HepG2 (cell line): ENCODE data around the gene HDAC10. TPM values are rescaled to one million over a fixed set of nuclear protein-coding genes. Genes with fewer than 3 reads are reported as not detected.

Experiments used
- ATF1 ChIP-seq: IDR thresholded peaks from 2 replicates; pipeline ENCODE4 v1.6.1; 2016; ENCODE audit warnings: mild to moderate bottlenecking, control low read depth
- CREM ChIP-seq, 2 experiments: sonication (generic) in 1 of 2; formaldehyde crosslinking in 1 of 2; IDR thresholded peaks; 2 replicates each; pipeline versions ENCODE4 v1.4.0 to v1.6.1; 2016 to 2020; ENCODE audit warnings: antibody characterized with exemption in 1 of 2, mild to moderate bottlenecking in 1 of 2, missing genetic modification reagents in 1 of 2
- DMAP1 ChIP-seq: IDR thresholded peaks from 2 replicates; pipeline ENCODE4 v1.6.1; 2016
- ELK4 ChIP-seq: sonication (generic); formaldehyde crosslinking; IDR thresholded peaks from 2 replicates; pipeline ENCODE4 v1.9.0; 2021; ENCODE audit warnings: missing genetic modification reagents, borderline replicate concordance
- HDAC2 ChIP-seq: sonication (generic); formaldehyde crosslinking; IDR thresholded peaks from 2 replicates; pipeline ENCODE4 v1.4.0; 2020; ENCODE audit warnings: missing genetic modification reagents
- KAT2B ChIP-seq: fragments of 150-350 bp; IDR thresholded peaks from 2 replicates; pipeline ENCODE4 v1.6.1; 2014; ENCODE audit warnings: low read depth, low read length, borderline replicate concordance
- NFE2L2 ChIP-seq: fragments of 150-350 bp; IDR thresholded peaks from 2 replicates; pipeline ENCODE4 v1.6.1; 2014; ENCODE audit warnings: low read length
- POLR2AphosphoS5 ChIP-seq: IDR thresholded peaks from 2 replicates; pipeline ENCODE4 v1.6.1; 2012; ENCODE audit warnings: low read depth, low read length
- SKI ChIP-seq: fragments of 450-650 bp; IDR thresholded peaks from one replicate; pipeline ENCODE4 v1.6.1; 2018; ENCODE audit warnings: mild to moderate bottlenecking; ENCODE audit not compliant: partially characterized antibody
- STAG1 ChIP-seq: sonication (generic); formaldehyde crosslinking; IDR thresholded peaks from 2 replicates; pipeline ENCODE4 v1.4.0; 2020; ENCODE audit warnings: missing genetic modification reagents
- STAT5B ChIP-seq: sonication (generic); formaldehyde crosslinking; IDR thresholded peaks from 2 replicates; pipeline ENCODE4 v1.4.0; 2020; ENCODE audit warnings: missing genetic modification reagents
- TAF1 ChIP-seq: sonication (generic); formaldehyde crosslinking; IDR thresholded peaks from 2 replicates; pipeline ENCODE4 v1.4.0; 2020; ENCODE audit warnings: missing genetic modification reagents
- TCF12 ChIP-seq, 2 experiments: fragments of 450-650 bp in 1 of 2; sonication (generic) in 1 of 2; formaldehyde crosslinking in 1 of 2; IDR thresholded peaks; 2 replicates each; pipeline versions ENCODE4 v1.6.1 to v1.8.0; 2017 to 2022; ENCODE audit warnings: antibody characterized with exemption in 1 of 2, mild to moderate bottlenecking in 1 of 2, missing genetic modification reagents in 1 of 2, moderate library complexity in 1 of 2
- ZNF646 ChIP-seq: sonication (generic); formaldehyde crosslinking; IDR thresholded peaks from 2 replicates; pipeline ENCODE4 v1.9.0; 2021; ENCODE audit warnings: mild to moderate bottlenecking, missing genetic modification reagents
- ZNF788 ChIP-seq: sonication (generic); formaldehyde crosslinking; IDR thresholded peaks from 2 replicates; pipeline ENCODE4 v1.5.0; 2020; ENCODE audit warnings: mild to moderate bottlenecking, missing genetic modification reagents, borderline replicate concordance
- ZXDC ChIP-seq: sonication (generic); formaldehyde crosslinking; IDR thresholded peaks from 2 replicates; pipeline ENCODE4 v1.5.0; 2020; ENCODE audit warnings: mild to moderate bottlenecking, missing genetic modification reagents
- polyA plus RNA-seq, 8 experiments: library from polyadenylated mRNA; depleted of rRNA in 3 of 8; stranded (reverse) in 7 of 8; unstranded in 1 of 8; fragments of >200 nt; fragmentation: Illumina TruSeq in 4 of 8; extraction: Trizol in 4 of 8; gene quantifications; 2 replicates each; pipeline versions ENCODE4 v1.2.1 to v1.2.3, GENCODE V29; 2011 to 2016; ENCODE audit warnings: low read depth in 4 of 8, missing spikeins in 1 of 8, mixed read lengths in 1 of 8; ENCODE audit not compliant: insufficient read depth in 1 of 8
- total RNA-seq, 5 experiments: library from RNA; depleted of rRNA; stranded (reverse); fragments of >200 nt; fragmentation: Illumina TruSeq; extraction: Trizol; gene quantifications; 2 replicates each; pipeline ENCODE4 v1.2.3, GENCODE V29; 2016; ENCODE audit warnings: low read depth in 1 of 5
- TF ChIP-seq, protein P1 (sequence below): sonication (generic); formaldehyde crosslinking; IDR thresholded peaks from 2 replicates; pipeline ENCODE4 v1.8.0; 2022; ENCODE audit warnings: mild to moderate bottlenecking, missing genetic modification reagents, moderate library complexity

HDAC10 gene
- total and polyA plus RNA-seq, 2 of the 13 experiments (the other 11 are each of a cell fraction or from before 2014, with no cell fraction given) = 13.9 to 14.9 TPM

DNA sequence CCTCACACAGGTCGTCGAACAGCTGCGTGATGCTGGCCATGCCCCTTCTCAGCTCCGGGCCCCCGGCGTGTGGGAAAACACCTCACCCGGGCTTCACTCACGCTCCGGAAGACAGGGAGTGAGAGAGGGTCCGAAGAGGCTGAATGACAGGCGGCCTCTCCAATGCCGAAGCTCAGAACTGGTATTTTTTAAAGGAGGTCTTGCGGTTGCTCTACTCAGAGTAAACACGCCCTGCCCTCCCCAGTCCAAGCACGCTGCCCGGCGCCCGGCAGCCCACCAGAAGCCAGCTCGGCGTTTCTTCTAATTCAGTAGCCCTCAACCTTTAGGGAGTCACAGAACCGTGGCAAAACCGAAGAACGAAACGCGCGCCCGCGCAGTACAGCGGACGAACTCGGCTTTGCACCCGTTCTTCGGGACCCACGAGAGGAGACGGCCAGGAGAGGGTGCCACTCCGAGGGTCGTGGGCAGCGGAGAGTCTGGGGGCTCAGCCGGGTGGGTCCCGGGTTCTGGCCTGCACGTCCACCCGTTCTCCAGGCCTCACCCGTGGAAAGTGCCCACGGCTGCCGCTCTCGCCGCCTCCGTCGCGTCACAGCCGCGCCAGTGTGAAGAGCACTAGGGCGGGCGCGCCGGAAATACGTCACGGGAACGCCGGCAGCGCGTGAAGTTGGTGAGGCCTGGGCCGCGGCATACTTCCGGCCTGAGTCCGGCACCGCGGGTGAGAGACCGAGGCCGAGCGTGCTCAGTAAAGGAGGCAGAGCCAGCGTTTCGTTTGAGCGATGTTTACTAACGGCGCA is 6.4 kb downstream of the HDAC10 start, which contains the start of gene TUBGCP6 (continued):
- TF ChIP-seq, protein P1, sequence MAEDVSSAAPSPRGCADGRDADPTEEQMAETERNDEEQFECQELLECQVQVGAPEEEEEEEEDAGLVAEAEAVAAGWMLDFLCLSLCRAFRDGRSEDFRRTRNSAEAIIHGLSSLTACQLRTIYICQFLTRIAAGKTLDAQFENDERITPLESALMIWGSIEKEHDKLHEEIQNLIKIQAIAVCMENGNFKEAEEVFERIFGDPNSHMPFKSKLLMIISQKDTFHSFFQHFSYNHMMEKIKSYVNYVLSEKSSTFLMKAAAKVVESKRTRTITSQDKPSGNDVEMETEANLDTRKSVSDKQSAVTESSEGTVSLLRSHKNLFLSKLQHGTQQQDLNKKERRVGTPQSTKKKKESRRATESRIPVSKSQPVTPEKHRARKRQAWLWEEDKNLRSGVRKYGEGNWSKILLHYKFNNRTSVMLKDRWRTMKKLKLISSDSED (CRISPR knock-in tag) = no peak
- TF ChIP-seq STAG1 = no peak
- peak; percentile 92; the same call in 1 of the 2 replicates for TF ChIP-seq ZNF788 (CRISPR knock-in tag)
- TF ChIP-seq POLR2AphosphoS5 = peak; percentile 85
- TF ChIP-seq ZXDC = no peak
- peak; percentile 99 for TF ChIP-seq ATF1 (CRISPR knock-in tag)
- peak; percentile 99 for TF ChIP-seq CREM (IDR thresholded peaks at IDR 0.05)
- peak; percentile 97 for TF ChIP-seq CREM (CRISPR knock-in tag; IDR thresholded peaks at IDR 0.05)
- no peak for TF ChIP-seq KAT2B
- peak; percentile 64 for TF ChIP-seq TAF1 (CRISPR knock-in tag)
- TF ChIP-seq DMAP1 (CRISPR knock-in tag) = peak; percentile 88
- TF ChIP-seq SKI = no peak
- TF ChIP-seq TCF12 (IDR thresholded peaks at IDR 0.05) = no peak
- no peak for TF ChIP-seq TCF12 (CRISPR knock-in tag; IDR thresholded peaks at IDR 0.05)
- TF ChIP-seq NFE2L2 = no peak
- peak; percentile 90 for TF ChIP-seq HDAC2 (CRISPR knock-in tag)
- 0 out of 2 replicates have a peak, but pooled peaks have one; percentile 55 for TF ChIP-seq STAT5B (CRISPR knock-in tag)
- TF ChIP-seq ZNF646 = peak; percentile 61; the same call in 1 of the 2 replicates
- TF ChIP-seq ELK4 (CRISPR knock-in tag) = no peak
